Measurements from ENCODE around the gene PPIL1.

The PPIL1 gene

GRCh38 chr6:36890112-36890663 is 15.6 kb upstream of the PPIL1 start:
- DNase-seq (ENCODE audit: extremely low spot score, insufficient read length, low read depth) (no peak), FAIRE-seq (no peak)

GRCh38 chr6:36888654-36889481 is 14.3 kb upstream of the PPIL1 start:
- DNase-seq (ENCODE audit: extremely low spot score, insufficient read length, low read depth) (no peak), FAIRE-seq (no peak)

GRCh38 chr6:36888115-36888643 is 13.6 kb upstream of the PPIL1 start:
- FAIRE-seq, result no peak
- DNase-seq (ENCODE audit: extremely low spot score, insufficient read length, low read depth), result no peak

- DNase-seq (ENCODE audit: extremely low spot score, insufficient read length, low read depth) (no peak), FAIRE-seq (no peak)
Measured at GRCh38 chr6:36886950-36887618, 12.5 kb upstream of the PPIL1 start.

- DNase-seq (ENCODE audit: extremely low spot score, insufficient read length, low read depth), result peak; percentile 83
- FAIRE-seq, result peak; percentile 99
Measured at GRCh38 chr6:36885461-36886401, 11.1 kb upstream of the PPIL1 start, which contains the start of gene C6orf89. TSS of gene C6orf89 (plus strand) at chr6:36885952. CDS start at chr6:36899445, 13,493 bp downstream.

GRCh38 chr6:36884610-36885009 is 10.0 kb upstream of the PPIL1 start:
- DNase-seq (ENCODE audit: extremely low spot score, insufficient read length, low read depth), result no peak
- FAIRE-seq, result no peak

- no peak for DNase-seq (ENCODE audit: extremely low spot score, insufficient read length, low read depth)
- FAIRE-seq, result no peak
Measured at GRCh38 chr6:36875250-36875633, 639 bp upstream of the PPIL1 start.

- FAIRE-seq, result peak; percentile 59
- no peak for DNase-seq (ENCODE audit: extremely low spot score, insufficient read length, low read depth)
Measured at GRCh38 chr6:36873612-36874442, 776 bp downstream of the PPIL1 start.

- DNase-seq (ENCODE audit: extremely low spot score, insufficient read length, low read depth) (no peak), FAIRE-seq (no peak)
Measured at GRCh38 chr6:36873115-36873514, 1.5 kb downstream of the PPIL1 start.

- DNase-seq (ENCODE audit: extremely low spot score, insufficient read length, low read depth) (no peak), FAIRE-seq (no peak)
Measured at GRCh38 chr6:36871686-36872085, 2.9 kb downstream of the PPIL1 start.

GRCh38 chr6:36867471-36868224 is 7.0 kb downstream of the PPIL1 start:
- DNase-seq (ENCODE audit: extremely low spot score, insufficient read length, low read depth) (no peak), FAIRE-seq (no peak)

GRCh38 chr6:36865835-36866234 is 8.8 kb downstream of the PPIL1 start:
- FAIRE-seq, result no peak
- no peak for DNase-seq (ENCODE audit: extremely low spot score, insufficient read length, low read depth)

GRCh38 chr6:36863670-36864540 is 10.7 kb downstream of the PPIL1 start:
- FAIRE-seq (no peak), DNase-seq (ENCODE audit: extremely low spot score, insufficient read length, low read depth) (no peak)

- DNase-seq (ENCODE audit: extremely low spot score, insufficient read length, low read depth) (no peak), FAIRE-seq (no peak)
Measured at GRCh38 chr6:36862848-36863382, 11.7 kb downstream of the PPIL1 start.

- FAIRE-seq (no peak), DNase-seq (ENCODE audit: extremely low spot score, insufficient read length, low read depth) (no peak)
Measured at GRCh38 chr6:36862164-36862847, 12.3 kb downstream of the PPIL1 start.

GRCh38 chr6:36860126-36860525 is 14.5 kb downstream of the PPIL1 start:
- FAIRE-seq, result no peak
- no peak for DNase-seq (ENCODE audit: extremely low spot score, insufficient read length, low read depth)

Measured in GM18507 (cell line).